GM19025 (cell line): ENCODE measurements around the gene WARS2.
"Not testable (repeated sequence)": the region's sequence is repeated elsewhere in the genome, so short reads cannot be mapped to it uniquely, and the experiment has no call there.

Experiments used
- ATAC-seq: cut with Tn5 transposase; IDR thresholded peaks from one replicate; pipeline ENCODE4 v1.9.1; 2021; ENCODE audit warnings: mild to moderate bottlenecking, low read depth, moderate library complexity; ENCODE audit not compliant: unreplicated experiment

WARS2 gene

GRCh38 chr1:119141020-119141424 lies 569 bp upstream of the WARS2 start:
- ATAC-seq = no peak

DNA sequence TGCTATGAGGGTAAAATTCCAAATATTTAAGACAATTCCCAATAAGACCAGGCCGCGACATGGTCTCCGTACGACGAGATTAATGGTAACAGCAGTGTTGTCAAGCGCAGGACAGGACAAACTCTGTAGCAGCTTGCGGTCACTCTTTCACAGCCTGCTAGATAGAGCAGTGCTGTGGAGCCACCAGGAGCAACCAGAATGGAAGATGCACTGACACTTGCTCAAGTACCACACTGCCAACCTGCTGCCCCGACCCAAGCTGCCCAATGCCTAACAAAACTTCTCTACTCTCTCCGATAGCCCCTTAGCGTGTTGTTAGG lies 636 bp downstream of the WARS2 start:
- ATAC-seq = peak; percentile 24

DNA sequence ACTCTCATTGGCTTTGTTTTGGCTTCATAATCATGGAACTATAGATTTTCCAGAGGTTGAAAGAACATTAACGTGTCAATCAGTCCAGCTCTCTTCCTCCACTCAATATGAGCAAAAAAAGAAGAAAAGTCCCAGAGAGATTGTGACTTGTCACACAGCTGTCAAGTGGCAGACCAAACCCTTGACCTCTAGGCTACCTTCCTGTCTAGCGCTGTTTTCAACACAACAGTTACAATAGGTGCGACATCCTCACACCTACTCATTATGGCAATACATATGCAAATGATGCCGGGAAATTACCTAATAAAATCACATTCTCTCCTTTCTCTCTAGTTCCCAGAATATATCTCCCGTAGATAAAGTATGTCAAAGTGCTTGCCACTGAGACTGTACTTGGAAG lies 1.1 kb downstream of the WARS2 start:
- ATAC-seq = peak; percentile 21

GRCh38 chr1:119136401-119136800 lies 4.1 kb downstream of the WARS2 start:
- ATAC-seq = no peak

- no peak for ATAC-seq
Measured at GRCh38 chr1:119133987-119134386, 6.5 kb downstream of the WARS2 start.

GRCh38 chr1:119132179-119132578 lies 8.3 kb downstream of the WARS2 start:
- ATAC-seq = no peak

DNA sequence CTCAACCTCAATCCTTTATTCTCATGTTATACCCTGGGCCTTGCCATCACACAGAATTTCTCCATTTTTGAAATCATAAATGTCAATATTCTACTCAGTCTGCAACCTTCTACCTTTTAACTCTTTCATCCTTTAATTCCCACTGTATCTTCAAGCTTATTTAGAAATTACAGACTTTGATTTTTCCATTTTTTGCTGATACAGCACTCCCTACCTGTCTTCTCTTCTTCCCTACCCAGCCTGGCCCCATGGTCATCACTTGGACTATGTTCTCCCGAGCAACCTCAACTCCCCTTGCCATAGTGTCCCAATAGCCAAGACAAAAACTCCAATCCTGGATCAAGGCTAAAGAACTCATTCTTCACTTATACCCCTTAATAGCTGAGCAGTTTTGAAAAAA lies 14.6 kb downstream of the WARS2 start:
- no peak for ATAC-seq

GRCh38 chr1:119124764-119125163 lies 15.7 kb downstream of the WARS2 start:
- no peak for ATAC-seq

DNA sequence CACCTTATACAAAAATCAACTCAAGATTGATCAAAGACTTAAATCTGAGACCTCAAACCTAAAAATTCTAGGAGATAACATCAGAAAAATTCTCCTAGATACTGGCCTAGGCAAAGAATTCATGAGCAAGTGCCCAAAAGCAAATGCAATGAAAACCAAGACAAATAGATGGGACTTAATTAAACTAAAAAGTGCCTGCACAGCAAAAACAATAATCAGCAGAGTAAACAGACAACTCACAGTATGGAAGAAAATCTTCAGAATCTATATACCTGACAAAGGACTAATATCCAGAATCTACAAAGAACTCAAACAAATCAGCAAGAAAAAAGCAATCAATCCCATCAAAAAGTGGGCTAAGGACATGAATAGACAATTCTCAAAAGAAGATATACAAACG lies 18.6 kb downstream of the WARS2 start:
- ATAC-seq = not testable (repeated sequence)

GRCh38 chr1:119116725-119117124 lies 23.7 kb downstream of the WARS2 start:
- no peak for ATAC-seq

DNA sequence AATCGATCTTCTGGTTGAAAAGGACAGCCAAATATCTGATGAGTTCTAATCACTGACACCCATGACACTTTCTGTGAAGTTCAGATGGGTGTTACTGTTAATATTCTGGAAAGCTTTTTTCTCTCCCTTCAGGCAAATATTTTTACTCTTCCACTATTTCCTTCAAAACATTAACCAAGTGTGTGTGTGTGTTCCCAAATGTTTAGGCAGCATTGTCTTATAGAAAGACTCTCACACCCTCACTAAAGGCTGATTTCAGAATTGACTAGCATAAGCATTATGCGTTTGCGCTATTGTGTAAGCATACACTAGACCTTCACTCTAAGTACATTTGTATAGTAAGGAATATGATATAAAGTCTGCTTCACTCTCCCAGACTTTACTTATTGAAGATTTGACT lies 24.7 kb downstream of the WARS2 start:
- no peak for ATAC-seq

- ATAC-seq = no peak
Measured at GRCh38 chr1:119115311-119115710, 25.1 kb downstream of the WARS2 start.

DNA sequence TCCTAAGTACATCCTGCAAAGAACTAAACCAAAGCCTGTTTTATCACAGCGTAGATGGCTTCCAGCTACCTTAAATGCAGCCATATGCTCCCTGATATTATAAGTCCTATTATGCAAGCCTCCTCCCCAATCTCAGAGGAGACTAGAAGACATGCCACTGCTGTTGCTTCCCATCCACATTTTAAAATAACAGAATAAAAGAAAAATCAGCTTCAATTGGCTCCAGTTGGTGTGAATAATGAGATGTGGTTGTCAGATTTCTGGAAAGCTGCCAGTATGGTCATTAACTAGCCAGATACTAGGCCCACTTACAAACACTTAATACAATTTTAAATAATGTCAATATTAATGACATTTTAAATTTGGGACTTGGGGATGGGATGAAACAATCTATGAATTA lies 25.7 kb downstream of the WARS2 start:
- no peak for ATAC-seq

DNA sequence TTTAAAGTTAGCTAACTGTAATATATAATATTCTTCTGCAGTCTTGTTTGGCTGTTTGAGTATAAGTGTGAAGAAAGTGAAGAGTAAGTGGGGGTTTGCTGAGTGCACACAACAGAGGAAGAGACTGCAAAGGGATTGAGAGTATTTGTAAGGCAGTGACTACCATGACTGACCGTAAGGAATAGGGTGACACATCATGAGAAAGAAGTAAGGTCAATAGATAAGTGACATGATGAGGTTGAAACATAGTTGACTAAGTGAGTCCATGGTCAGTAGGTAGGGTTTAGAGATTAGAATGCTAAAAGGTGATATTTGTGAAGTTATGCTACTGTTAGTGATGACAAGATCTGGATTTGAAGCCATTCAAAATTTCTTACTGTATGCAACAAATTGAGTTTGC lies 27.7 kb downstream of the WARS2 start:
- ATAC-seq = no peak

DNA sequence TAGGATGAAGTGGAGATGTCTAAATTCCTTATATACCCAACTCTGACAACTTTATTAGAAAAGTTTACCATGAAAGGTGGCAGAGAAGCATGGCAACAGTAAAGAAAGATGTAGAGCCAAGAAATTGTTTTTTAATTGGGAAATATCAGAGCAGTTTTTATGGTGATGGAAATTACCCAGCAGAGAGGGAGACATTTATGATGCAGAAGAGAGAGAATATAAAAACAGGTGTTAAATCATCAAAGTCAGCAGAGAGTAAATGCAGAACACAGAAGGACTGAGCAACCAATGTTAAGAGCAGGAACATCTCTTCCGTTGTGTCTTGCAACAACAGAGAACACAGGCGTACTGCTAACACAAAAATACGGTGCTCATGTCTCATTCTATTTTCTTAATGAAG lies 28.2 kb downstream of the WARS2 start:
- no peak for ATAC-seq

DNA sequence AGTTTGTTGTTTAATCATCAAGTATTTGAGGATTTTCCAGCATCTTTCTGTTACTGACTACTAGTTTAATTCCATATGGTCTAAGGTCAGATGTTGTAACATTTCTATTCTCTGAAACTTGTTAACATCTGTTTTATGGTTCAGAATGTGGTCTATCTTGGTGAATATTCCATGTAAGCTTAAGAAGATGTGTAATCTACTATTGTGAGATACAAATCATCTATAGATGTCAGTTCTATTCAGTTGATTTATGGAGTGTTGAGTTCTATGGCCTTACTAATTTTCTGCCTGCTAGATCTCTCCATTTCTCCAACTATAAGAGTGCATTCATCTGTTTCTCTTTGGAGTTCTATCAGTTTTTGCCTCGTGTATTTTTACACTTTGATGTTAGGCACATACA lies 31.5 kb downstream of the WARS2 start:
- no peak for ATAC-seq

GRCh38 chr1:119103764-119104163 lies 36.7 kb downstream of the WARS2 start:
- ATAC-seq = no peak

DNA sequence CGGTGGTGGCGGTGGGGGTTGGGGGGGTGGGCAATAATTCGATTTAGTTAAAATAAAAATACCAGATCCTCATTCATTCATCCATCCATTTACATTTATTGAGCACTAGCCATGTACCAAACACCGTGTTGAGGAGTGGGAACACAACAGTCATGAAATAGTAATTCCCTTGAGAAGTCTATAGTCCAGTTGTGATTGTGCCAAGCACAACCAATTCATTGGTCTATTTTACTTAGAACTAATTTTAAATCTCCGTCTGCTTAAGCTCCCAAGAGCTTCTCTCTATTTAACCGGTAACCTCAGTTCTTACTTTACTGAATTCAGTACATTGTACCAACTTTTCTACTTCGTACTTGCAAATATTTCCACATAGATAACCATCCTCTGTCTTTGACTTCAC lies 38.4 kb downstream of the WARS2 start:
- ATAC-seq = no peak

GRCh38 chr1:119101563-119101962 lies 38.9 kb downstream of the WARS2 start:
- no peak for ATAC-seq

DNA sequence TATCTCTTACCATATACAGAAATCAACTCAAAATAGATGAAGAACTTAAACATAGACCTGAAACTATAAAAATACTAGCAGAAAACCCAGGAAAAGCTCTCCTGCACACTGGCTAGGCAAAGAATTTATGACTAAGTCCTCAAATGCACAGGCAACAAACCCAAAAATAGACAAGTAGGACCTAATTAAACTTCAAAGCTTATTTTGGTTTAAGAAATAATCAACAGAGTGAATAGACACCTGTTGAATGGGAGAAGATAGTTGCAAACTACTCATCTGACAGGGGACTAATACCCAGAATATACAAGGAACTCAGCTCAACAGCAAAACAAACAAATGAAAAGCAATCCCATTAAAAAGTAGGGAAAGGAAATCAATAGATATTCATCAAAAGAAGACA lies 40.7 kb downstream of the WARS2 start:
- no peak for ATAC-seq

DNA sequence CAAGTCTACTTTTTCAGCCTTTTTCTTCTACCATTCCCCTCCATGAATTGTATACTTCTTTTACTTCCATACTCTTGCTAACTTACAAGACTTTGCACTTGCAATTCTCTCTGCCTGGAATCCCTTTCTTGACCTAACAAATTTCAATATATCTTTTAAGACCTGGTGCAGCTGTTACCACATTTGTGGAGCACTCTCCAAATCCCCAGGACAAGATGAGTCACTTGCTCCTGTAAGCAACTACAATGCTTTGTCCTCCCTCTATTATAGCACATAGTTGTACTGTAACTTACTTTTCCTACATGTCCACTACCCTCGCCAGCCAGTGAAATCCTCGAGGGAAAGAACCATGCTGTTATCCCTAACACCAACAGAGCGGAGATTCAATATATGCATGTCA lies 43.1 kb downstream of the WARS2 start:
- ATAC-seq = no peak

DNA sequence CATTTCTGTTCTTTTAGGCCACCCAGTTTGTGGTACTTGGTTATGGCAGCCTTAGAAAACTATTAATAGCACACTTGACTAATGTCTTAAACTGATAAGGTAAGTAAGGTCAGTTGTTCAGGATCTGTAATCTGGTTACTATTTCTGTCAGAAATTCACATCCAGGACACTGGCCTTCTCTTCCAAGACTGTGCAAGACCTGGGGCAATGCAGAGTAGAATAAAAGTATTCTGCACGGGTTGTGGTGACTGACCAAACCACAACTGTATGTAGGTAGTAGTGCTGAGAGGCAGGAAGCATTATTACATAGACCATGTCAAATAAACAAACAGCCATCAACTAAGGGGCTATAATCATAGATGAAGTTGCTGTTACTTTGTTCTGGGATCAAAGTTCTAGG lies 46.7 kb downstream of the WARS2 start:
- no peak for ATAC-seq

DNA sequence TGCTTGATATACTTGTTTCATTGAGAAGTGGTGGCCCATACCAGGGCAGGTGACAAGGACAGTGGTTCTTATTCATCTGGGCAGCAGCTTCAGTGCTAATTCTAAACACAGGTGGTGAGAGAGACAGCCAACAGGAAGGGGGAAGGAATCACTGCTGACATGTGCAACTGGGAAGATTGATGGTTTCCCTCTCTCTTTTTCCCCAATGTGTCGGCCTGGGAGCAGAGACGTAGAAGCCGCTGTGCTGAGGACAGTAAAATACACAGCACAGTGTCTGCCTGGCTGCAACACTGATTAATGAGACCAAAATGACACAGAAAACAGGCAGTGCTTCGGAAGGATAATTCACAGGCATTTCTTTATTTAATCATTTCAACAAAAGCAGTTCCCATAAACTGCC lies 48.8 kb downstream of the WARS2 start:
- no peak for ATAC-seq

GRCh38 chr1:119090250-119090649 lies 50.2 kb downstream of the WARS2 start:
- ATAC-seq = no peak
